ENCODE data around the gene OR8J1.
"Not testable (repeated sequence)": the region's sequence is repeated elsewhere in the genome, so short reads cannot be mapped to it uniquely, and the experiment has no call there.

OR8J1 gene

GRCh38 chr11:56353991-56354390, at the start of gene OR8J1:
OR8J1 (plus strand) TSS chr11:56354291; CDS start chr11:56360247, 5,956 bp downstream.
- DNase-seq (ENCODE audit: low read depth in 2 of 2, low spot score in 1 of 2), result no peak

GRCh38 chr11:56307836-56308235, 46.3 kb upstream of the OR8J1 start:
- DNase-seq (ENCODE audit: low read depth in 2 of 2, low spot score in 1 of 2), result no peak

- DNase-seq (ENCODE audit: low read depth in 2 of 2, low spot score in 1 of 2), result no peak
Observed at GRCh38 chr11:56314844-56315243, 39.2 kb upstream of the OR8J1 start, which contains the start of gene OR8K3. OR8K3 (plus strand) TSS chr11:56315144; CDS start chr11:56318307, 3,163 bp downstream.

GRCh38 chr11:56331861-56332491, 22.1 kb upstream of the OR8J1 start:
- DNase-seq (ENCODE audit: low read depth in 2 of 2, low spot score in 1 of 2), result no peak

GRCh38 chr11:56333156-56333555, 20.9 kb upstream of the OR8J1 start:
- DNase-seq (ENCODE audit: low read depth in 2 of 2, low spot score in 1 of 2), result no peak

- no peak for DNase-seq (ENCODE audit: low read depth in 2 of 2, low spot score in 1 of 2)
Observed at GRCh38 chr11:56340289-56340688, 13.8 kb upstream of the OR8J1 start.

- no peak for DNase-seq (ENCODE audit: low read depth in 2 of 2, low spot score in 1 of 2)
Observed at GRCh38 chr11:56345739-56346138, 8.4 kb upstream of the OR8J1 start, which contains the start of gene OR8K1. OR8K1 (plus strand) TSS chr11:56346039; CDS start chr11:56346039, 0 bp downstream.

GRCh38 chr11:56375324-56375723, 21.2 kb downstream of the OR8J1 start, which contains the start of gene OR8U1:
OR8U1 (plus strand) TSS chr11:56375624; CDS start chr11:56375624, 0 bp downstream.
- no peak for DNase-seq (ENCODE audit: low read depth in 2 of 2, low spot score in 1 of 2)

GRCh38 chr11:56380120-56380519, 26.0 kb downstream of the OR8J1 start:
- DNase-seq (ENCODE audit: low read depth in 2 of 2, low spot score in 1 of 2), result no peak

- no peak for DNase-seq (ENCODE audit: low read depth in 2 of 2, low spot score in 1 of 2)
Observed at GRCh38 chr11:56394381-56394780, 40.3 kb downstream of the OR8J1 start.

GRCh38 chr11:56396047-56396446, 42.0 kb downstream of the OR8J1 start:
- DNase-seq (ENCODE audit: low read depth in 2 of 2, low spot score in 1 of 2), result no peak

- DNase-seq (ENCODE audit: low read depth in 2 of 2, low spot score in 1 of 2), result not testable (repeated sequence)
Observed at GRCh38 chr11:56401858-56402461, 47.9 kb downstream of the OR8J1 start.

- DNase-seq (ENCODE audit: low read depth in 2 of 2, low spot score in 1 of 2), result no peak
Observed at GRCh38 chr11:56404393-56404792, 50.3 kb downstream of the OR8J1 start.

GRCh38 chr11:56410801-56411200, 56.7 kb downstream of the OR8J1 start:
- DNase-seq (ENCODE audit: low read depth in 2 of 2, low spot score in 1 of 2), result no peak

Data from stimulated activated CD8-positive, alpha-beta memory T cell treated with anti-CD3 and anti-CD28 coated beads, Interleukin-4, amount 100 ng/mL, for 1 hour (primary cell).